UCSD-AML1 (cell line): ENCODE results near the gene MDC1.
A peak's percentile ranks its signal among the peaks of the same experiment; 100 is the strongest.
"Not testable (repeated sequence)": the region's sequence is repeated elsewhere in the genome, so short reads cannot be mapped to it uniquely, and the experiment has no call there.

Experiments used
- DNase-seq: peaks from one replicate; lab custom pipeline; 2025; ENCODE audit not compliant: unreplicated experiment; lab: John Stamatoyannopoulos, UW

Gene MDC1

DNA sequence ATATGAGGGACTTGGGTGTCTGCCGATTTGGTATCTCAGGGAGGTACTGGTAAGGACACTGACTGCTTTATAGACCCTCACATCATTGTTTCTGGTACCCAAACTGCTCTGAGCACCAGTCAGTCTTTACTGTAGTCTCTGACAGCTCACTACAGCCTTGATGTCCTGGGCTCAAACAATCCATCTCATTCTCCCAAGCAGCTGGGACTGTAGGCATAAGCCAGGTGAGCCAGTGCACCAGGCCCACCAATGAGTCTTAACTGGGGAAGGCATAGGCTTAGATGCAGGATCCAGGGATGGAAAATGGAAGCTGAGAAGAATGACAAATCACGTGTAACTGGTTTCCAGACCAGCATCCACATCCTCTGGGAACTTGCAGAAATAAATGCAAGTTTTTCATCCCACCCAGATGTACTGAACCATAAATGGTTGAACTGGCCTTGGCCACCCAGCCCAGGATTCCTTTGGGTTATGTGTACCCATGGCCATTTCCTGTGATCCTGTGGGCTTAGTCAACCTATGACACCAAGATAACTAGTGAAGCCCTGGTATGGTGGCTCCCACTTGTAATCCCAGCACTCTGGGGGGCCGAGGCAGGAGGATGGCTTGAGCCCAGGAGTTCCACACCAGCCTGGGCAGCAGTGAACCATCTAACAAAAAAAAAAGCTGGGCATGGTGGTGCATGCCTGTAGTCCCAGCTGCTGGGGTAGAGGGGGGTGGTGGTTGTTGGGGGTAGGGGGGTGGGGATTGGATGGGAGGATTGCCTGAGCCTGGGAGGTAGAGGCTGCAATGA is 8.8 kb upstream of the MDC1 start:
- no peak for DNase-seq

DNA sequence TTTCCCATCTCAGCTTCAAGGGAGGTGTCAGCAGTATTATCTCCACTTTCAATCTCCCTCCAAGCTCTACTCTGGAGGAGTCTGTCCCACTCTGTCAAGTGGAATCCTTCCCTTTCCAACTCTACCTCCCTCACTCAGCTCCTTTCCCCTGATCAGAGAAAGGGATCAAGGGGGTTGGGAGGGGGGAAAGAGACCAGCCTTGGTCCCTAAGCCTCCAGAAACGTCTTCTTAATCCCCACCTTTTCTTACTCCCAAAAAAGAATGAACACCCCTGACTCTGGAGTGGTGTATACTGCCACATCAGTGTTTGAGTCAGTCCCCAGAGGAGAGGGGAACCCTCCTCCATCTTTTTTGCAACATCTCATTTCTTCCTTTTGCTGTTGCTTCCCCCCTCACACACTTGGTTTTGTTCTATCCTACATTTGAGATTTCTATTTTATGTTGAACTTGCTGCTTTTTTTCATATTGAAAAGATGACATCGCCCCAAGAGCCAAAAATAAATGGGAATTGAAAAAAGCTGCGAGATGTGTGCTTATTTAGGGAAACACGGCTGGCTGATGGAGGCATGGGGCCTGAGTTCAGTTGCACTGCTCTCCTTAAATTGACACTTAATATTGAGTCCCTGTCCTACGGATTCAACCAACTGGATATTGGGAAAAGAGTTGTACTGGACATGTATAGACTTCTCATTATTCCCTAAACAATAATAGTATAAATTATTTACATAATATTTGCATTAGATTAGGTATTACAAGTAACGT is 8.0 kb upstream of the MDC1 start:
- no peak for DNase-seq

GRCh38 chr6:30723843-30724741 is 7.0 kb upstream of the MDC1 start:
- DNase-seq: not testable (repeated sequence)

DNA sequence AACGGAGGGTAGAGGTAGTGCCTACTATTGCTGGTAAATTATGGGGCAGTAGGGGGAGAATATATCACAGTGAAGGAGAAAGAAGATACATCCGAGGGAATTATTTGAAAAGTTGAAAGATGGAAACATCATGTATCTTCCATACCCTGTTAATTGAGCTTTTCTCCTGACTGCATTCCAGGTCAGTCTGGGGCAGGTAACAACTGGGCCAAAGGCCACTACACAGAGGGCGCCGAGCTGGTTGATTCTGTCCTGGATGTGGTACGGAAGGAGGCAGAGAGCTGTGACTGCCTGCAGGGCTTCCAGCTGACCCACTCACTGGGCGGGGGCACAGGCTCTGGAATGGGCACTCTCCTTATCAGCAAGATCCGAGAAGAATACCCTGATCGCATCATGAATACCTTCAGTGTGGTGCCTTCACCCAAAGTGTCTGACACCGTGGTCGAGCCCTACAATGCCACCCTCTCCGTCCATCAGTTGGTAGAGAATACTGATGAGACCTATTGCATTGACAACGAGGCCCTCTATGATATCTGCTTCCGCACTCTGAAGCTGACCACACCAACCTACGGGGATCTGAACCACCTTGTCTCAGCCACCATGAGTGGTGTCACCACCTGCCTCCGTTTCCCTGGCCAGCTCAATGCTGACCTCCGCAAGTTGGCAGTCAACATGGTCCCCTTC is 6.2 kb upstream of the MDC1 start:
- DNase-seq: not testable (repeated sequence)

DNA sequence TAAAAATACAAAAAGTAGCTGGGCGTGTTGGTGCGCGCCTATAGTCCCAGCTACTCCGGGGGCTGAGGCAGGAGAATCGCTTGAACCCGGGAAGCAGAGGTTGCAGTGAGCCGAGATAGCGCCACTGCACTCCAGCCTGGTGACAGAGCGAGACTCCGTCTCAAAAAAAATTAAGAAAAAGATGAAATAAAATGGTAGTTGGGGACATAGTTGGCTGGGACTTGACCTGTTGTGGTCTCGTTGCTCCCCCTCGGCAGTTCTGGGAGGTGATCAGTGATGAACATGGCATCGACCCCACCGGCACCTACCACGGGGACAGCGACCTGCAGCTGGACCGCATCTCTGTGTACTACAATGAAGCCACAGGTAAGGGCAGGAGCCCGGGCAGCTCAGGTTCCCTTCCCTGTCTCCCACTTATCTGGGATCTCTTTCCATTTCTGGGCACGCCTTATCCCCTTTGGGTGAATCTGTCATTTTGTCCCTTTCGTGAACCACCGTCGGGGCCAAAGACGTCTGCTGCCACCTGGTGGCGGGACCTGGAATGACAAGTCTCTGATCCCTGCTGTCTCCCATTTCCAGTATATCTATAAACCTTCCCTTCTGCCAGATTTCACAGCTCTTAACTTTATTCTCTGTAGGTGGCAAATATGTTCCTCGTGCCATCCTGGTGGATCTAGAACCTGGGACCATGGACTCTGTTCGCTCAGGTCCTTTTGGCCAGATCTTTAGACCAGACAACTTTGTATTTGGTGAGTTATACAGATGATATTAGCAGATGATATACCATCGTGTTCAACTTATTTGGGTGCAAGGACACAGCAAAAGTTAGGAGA is 5.4 kb upstream of the MDC1 start:
- DNase-seq: peak; percentile 83

GRCh38 chr6:30722025-30722279 is 4.9 kb upstream of the MDC1 start:
- not testable (repeated sequence) for DNase-seq

DNA sequence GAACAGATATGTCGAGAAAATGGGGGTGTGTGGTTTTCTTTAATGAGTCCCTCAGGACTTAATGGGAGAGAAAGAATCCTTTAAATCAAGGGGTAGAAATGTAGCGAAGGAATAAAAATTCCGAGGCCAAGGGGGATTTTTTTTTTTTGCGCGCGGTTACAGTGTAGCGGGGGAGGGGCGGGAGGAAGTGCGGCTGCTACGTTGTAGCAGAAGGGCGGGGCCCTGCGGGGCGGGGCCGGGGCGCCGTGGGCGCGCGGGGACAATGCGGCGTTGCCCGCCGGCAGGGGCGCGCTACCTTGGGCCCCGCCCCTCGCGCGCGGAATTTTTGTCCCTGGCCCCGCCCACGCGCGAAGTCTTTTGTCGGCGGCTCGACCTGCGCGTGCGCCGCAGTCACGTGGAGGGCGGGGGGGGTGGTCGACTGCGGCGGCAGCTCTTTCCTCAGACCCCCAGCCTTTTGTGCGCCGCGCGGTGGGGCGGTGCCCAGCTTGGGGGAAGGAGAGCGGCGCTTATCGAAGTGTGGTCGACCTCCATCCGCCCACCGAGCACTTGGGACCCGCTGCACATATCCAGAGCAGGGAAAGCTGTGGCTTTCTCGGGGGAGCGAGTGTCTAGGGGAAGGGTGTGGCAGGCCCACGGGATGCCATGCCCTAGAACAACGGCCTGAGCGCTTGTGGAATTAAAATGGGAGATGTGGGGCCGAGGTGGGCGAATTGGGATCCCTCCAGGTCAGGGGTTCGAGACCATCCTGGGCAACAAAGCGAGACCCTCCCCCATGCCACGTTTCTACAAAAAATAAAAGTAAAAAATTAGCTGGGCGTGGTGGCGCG is 4.3 kb upstream of the MDC1 start:
- peak; percentile 94 for DNase-seq

DNA sequence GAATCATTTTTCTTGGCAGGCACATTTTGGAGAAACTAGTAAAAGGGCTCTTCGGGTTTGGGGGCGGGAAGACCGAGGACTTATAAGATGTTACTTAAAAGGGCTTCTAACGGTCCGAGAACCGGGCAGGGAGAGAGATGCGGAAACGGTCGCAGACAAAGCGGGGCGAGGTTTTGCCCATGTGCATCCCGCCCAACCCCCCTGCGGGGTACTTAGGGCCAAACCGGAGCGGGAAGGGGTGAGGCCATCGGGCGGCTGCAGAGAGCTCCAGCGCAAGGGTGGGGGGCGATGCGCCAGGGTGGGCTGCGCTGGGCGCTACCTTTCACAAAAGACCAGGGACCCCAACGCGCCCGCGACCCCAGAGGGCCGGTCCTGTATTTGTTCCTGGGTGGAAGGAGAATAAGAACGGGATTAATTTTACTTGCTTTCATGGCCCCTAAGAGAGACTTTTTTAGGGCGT is 3.7 kb upstream of the MDC1 start:
- peak; percentile 63 for DNase-seq

- peak; percentile 96 for DNase-seq
Measured at GRCh38 chr6:30719791-30720737, 3.0 kb upstream of the MDC1 start, which contains the start of gene TUBB. TSS of gene TUBB (plus strand) at chr6:30720352. CDS start at chr6:30720507, 155 bp downstream.

- DNase-seq: no peak
Measured at GRCh38 chr6:30719356-30719755, 2.3 kb upstream of the MDC1 start.

- not testable (repeated sequence) for DNase-seq
Measured at GRCh38 chr6:30717845-30718720, 1.0 kb upstream of the MDC1 start.

DNA sequence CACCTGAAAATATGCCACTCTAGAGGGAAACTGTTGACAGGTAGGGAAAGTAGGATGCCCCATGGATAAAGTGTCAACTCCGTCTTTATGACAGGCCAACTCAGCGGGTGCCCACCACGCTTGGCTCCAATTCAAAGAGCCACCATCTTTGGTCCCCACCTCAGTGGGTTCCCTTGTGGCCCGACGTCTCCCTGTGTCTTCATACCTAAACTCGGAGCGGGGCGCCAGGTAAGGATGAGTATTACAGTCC is 277 bp downstream of the MDC1 start:
- DNase-seq: no peak

- DNase-seq: no peak
Measured at GRCh38 chr6:30714263-30714662, 2.8 kb downstream of the MDC1 start.

DNA sequence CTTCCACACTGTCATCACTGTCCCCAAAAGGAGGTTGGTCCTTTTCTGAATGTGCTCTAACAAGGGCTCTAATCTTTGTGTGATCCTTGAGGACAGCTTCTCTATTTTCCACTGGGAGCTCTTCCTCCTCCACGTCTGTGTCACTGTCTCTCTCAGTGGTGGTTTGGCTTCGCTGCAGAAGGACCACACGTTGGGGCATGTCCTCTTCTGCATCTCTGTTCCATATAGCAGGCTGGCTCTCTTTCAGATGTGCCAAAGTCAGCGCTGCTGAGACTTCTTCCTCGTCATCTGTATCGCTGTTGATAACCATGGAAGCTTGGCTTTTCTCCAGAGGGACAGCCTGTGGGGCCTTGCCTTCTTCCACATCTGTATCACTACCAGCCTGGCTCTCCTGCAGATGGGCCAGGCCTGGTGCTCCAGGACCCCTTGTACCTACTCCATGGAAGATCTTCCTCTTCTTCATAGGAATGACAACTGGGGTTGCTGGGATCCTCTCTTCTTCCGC is 4.6 kb downstream of the MDC1 start:
- DNase-seq: no peak

DNA sequence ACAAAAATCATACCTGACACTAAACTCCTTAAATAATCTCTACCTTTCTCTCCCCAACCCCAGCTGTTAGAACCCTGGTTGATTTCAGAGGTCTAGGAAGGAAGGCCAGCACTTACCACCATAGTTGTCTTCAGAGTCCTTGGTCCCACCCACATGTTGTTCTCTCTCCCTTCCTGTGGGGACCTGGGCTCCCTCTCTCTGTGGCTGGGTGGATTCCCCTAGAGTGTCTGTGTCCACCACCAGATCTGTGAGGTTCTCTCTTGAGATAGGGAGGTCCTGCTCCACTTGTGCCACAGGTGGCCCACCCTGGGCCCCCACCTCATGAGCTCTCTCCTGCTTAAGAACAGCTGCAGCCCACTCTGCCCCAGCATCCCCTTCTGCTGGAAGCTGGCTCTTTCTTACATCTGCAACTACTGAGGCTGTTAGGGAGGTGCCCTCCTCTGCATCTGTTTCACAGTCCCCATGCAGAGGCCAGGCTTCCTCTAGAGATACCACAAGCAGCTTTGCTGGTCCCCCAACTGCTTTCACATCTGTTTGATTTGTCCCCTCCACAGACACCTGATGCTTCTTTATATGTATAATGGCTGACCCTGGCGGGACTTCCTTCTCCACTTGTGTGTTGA is 5.2 kb downstream of the MDC1 start:
- no peak for DNase-seq

GRCh38 chr6:30709101-30709868 is 7.8 kb downstream of the MDC1 start:
- no peak for DNase-seq
